Right ventricle myocardium superior (tissue), 1 donor: ENCODE data around the gene FAM171A2. TPM values are rescaled to one million over a fixed set of nuclear protein-coding genes. Genes with fewer than 3 reads are reported as not detected.
"Not testable (repeated sequence)": the region's sequence is repeated elsewhere in the genome, so short reads cannot be mapped to it uniquely, and the experiment has no call there.

Experiments
- ATAC-seq: fragments of 200-7000 bp; cut with Tn5 transposase; one replicate; pipeline ENCODE4 v1.9.1; 2020; ENCODE audit warnings: mild to moderate bottlenecking; ENCODE audit not compliant: poor library complexity
- DNase-seq: peaks from one replicate; pipeline ENCODE4 v3.0.0-alpha.2; 2020
- intact Hi-C: fragments of 100-400 bp; cut with DNase I; formaldehyde crosslinking; loops from one replicate; pipeline ENCODE4 v1.11.2; 2022
- total RNA-seq: library from RNA; stranded (reverse); fragmentation: NEBNext Ultra II Directional; extraction: Animal tissue kit (Norgen Biotek cat#: 25700); gene quantifications from one replicate; pipeline ENCODE4 v1.2.1, GENCODE V29; 2021
- donor health status: DM: no; HTN: yes; CAD: no; lungs with severe emphysema.

Gene FAM171A2
- total RNA-seq, 1 donor from 2014 or later = 0.62 TPM

DNA sequence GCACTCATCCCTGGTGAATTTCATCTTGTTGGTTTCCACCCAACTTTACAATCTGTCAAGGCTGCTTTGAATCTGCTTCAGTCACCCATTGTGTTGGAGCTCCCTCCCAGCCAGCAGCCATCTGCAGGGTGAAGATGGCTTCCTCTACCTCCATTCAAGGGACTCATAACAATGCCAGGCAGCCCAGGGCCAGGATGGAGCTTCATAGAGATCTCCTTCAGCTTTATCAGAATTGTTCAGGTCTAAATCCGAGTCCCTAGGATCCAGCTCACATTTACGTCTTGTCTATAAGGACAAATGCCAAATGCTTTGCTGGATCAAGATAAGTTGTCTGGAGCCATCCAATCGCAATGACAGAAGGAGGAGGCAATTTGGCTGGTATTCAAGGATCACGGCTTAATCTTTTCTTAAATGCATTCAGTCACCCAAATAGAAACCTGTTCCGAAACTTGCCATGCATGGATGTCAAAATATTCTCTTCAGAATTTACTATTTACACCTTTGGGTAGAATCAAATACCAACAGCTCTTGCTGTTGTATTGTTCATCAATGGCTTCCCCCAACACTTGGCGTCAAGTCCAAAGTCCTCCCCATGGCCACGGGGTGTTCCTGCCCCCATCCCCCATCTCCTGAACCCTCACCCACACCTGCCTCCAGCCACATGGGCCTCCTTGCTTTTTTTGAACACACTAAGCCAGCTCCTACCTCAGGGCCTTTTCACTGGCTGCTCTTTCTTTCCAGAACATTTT is 3.8 kb upstream of the FAM171A2 start:
- DNase-seq = no peak
- intact Hi-C loops = no loop called here
- ATAC-seq = no peak

DNA sequence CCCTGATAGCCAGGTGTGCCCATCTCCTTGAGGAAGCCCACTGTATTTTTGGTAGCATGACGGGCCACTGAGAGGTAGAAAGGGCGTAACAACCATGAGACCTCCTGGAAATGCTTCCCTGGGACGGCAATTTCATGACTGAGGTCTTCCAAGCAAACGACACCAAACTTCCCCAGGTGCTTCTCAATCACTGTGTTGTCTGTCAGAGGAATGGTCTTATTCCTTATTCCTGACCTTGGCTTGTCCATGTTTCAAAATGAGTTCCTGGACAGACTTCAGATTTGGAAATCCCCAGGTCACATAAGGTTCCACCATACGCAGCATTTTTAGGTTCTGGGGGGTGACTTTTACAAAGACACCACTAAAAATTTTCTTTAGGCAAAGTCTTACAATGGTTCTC is 1.4 kb upstream of the FAM171A2 start:
- ATAC-seq, DNase-seq, intact Hi-C loops: not testable (repeated sequence)

GRCh38 chr17:44362949-44363612 is 572 bp downstream of the FAM171A2 start:
- intact Hi-C loops = no loop called here
- ATAC-seq (peak; percentile 21), DNase-seq (no peak)

- DNase-seq (no peak), ATAC-seq (no peak)
- intact Hi-C loops = no loop called here
Observed at GRCh38 chr17:44362459-44362948, 1.1 kb downstream of the FAM171A2 start.

DNA sequence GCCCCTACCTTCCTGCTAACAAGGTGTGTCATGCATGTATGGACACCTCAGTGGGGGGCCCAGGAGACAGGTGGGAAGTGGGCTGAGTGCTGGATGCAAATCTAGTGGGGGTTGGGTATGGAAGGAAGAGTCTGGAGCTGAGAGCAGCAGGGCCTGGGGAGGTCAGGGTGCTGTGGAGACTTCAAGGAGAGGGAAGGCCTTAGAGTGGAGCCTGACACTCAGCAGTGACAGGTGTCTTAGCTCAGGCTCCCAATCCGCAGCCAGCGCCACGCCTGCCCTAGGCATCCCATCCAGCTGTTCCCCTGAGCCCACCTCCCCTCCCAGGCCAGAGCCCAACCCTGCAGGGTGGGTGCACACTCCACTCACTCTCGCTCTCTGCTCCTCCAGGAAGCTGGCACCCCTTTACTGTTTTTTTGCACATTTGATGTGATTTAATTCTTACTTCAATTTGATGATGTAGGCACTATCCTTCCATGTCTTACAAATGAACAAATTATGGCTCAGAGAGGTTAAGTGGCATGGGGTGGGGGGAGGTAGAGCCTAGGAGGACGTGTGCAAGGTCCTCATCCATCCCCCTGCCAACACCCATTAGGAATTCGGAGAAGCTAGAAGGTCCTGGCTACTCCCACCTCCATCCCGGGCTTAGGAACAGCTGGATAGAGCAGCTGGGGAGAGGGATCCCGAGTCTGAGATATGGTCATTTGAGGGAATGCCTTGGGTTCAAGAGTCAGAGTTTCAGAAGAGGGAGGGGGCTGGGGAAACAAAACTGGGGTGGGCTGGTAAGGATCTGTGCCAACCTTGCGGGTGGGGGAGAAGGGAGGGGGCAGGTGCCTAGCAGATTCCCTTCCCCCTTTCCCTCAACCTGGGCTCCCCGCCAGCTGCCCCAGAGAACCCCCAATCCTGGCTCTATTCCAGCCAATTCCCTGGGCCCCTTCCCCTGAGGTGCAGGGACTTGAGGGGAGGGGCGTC is 2.1 kb downstream of the FAM171A2 start:
- intact Hi-C loops = no loop called here
- DNase-seq (no peak), ATAC-seq (no peak)

GRCh38 chr17:44360826-44361225 is 2.8 kb downstream of the FAM171A2 start:
- ATAC-seq (no peak), DNase-seq (no peak)
- intact Hi-C loops = no loop called here

- intact Hi-C loops = no loop called here
- ATAC-seq (no peak), DNase-seq (no peak)
Observed at GRCh38 chr17:44360144-44360533, 3.5 kb downstream of the FAM171A2 start.

DNA sequence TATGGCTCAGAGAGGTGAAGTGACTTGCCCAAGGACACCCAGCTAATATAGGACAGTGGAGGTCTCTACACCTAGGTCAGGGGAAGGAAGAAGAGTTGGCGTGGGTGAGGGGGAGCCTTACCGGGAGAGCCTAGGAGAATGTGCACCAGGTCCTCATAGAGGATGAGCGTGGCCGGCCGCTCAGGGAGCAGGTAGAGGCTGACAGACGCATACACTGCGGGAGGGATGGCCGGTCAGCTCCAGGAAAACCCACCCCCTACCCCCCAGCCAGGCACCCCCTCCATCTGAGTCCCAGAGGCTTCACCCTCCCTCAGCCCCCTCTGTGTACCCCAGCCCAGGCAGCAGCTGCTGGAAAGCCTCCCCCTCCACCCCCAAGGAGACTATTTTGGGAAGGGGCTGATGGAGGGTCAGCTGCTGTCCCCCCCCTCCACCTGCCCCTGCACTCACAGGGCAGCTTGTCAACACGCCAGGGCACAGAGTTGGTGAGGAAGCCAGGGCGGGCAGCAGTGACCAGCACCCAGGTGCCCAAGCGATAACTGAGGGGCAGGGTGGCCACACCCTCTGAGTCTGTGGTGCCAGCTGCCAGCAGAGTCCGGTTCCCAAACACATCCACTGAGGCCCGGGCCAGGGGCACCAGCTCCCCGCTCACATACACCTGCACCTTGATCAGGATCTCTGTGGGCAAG is 4.1 kb downstream of the FAM171A2 start:
- intact Hi-C loops = no loop called here
- no peak for DNase-seq
- no peak for ATAC-seq

DNA sequence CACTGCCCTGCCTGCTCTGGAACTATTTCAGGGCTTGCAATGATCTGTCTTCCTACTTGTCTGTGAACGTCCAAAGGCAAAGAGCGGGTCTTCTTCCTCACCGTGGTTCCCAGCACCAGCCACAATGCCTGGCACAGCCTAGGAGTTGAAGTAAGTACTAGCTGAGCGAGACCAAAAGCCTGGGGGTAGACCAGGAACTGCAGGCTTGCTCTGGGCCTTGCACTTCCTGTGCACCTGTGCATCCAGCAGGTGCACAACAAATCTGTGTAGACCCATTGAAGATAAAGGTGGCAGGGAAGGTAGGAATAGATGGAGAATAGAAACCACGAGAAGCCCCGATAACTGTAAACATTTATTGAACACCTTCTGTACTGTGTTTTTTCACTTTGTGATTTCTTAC is 4.6 kb downstream of the FAM171A2 start:
- intact Hi-C loops = no loop called here
- DNase-seq (no peak), ATAC-seq (no peak)

DNA sequence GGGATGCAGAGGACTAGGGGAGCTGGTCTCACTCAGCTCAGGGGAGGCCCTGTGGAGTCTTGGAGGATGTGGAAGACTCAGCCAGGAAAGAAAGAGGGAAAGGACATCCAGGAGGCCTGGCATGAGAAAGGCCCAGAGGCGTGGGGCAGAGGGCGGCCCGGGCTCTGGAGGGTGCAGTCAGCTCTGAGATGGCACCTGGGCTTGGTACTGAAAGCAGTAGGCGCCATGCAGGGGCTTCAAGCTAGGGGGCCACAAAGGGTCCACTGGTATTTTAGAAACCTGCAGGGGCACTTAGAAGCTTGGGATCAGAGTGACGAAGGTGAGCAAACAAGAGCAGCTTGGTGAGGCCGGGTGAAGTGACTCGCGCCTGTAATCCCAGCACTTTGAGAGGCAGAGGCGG is 5.6 kb downstream of the FAM171A2 start:
- intact Hi-C loops = no loop called here
- DNase-seq (no peak), ATAC-seq (no peak)

- no peak for DNase-seq
- ATAC-seq = no peak
- intact Hi-C loops = no loop called here
Observed at GRCh38 chr17:44356241-44356640, 7.4 kb downstream of the FAM171A2 start.

GRCh38 chr17:44355642-44356099 is 8.0 kb downstream of the FAM171A2 start:
- ATAC-seq (no peak), DNase-seq (no peak)
- intact Hi-C loops = no loop called here

- peak; percentile 68 for DNase-seq
- ATAC-seq = peak; percentile 18
- intact Hi-C loops = no loop called here
Observed at GRCh38 chr17:44354582-44355561, 8.8 kb downstream of the FAM171A2 start.

DNA sequence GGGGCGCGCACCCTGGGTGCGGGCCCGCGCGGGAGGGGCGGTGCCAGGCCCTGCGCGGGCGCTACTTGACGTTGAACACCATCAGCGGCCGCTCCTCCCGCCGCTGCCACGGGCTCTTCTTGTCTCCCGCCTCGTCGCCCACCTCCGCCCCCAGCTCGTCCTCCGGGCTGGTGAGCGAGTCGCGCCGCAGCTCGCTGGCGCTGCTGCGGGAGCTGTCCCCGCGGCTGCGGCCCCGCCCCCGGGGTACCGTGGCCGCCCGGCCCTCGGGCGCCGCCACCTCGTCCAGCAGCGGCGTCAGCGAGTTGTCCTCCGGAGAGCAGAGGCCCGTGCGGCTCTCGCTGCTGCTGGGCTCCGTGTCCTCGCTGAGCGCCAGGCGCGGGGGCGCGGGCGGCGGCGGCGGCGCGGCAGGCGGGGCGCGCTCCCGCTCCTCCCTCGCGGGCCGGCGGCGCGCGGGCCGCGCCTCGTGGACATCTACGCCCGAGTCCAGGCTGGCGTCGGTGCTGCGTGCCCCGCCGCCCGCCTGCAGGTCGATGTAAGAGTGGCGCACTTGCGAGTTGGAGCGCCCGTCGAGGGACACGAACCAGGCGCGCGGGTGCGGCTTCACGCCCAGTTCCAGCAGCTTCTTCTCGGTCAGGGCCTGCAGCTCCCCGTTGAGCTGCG is 9.9 kb downstream of the FAM171A2 start:
- DNase-seq = peak; percentile 63

GRCh38 chr17:44352828-44353671 is 10.6 kb downstream of the FAM171A2 start:
- intact Hi-C loops = no loop called here
- ATAC-seq = no peak
- no peak for DNase-seq

More for the DNA sequence above, 9.9 kb downstream of the FAM171A2 start:
- intact Hi-C loops = no loop called here
- ATAC-seq = peak; percentile 38
